WTC11 (cell line): ENCODE data around the gene CACHD1.

Source experiments
- JUN ChIP-seq: sonication (generic); formaldehyde crosslinking; IDR thresholded peaks from 2 replicates; pipeline ENCODE4 v1.8.0; 2023; ENCODE audit warnings: mild to moderate bottlenecking, missing genetic modification reagents
- NFE2L1 ChIP-seq: sonication (generic); formaldehyde crosslinking; IDR thresholded peaks from 2 replicates; pipeline ENCODE4 v1.8.1; 2023; ENCODE audit warnings: missing genetic modification reagents
- NR3C1 ChIP-seq: sonication (generic); formaldehyde crosslinking; conservative IDR thresholded peaks from 2 replicates; pipeline ENCODE4 v1.8.1; 2023; ENCODE audit warnings: low read depth, mild to moderate bottlenecking, missing genetic modification reagents
- RELA ChIP-seq: sonication (generic); formaldehyde crosslinking; IDR thresholded peaks from 2 replicates; pipeline ENCODE4 v1.8.1; 2022; ENCODE audit warnings: missing genetic modification reagents, mild to moderate bottlenecking, borderline replicate concordance
- ZNF232 ChIP-seq: sonication (generic); formaldehyde crosslinking; IDR thresholded peaks from 2 replicates; pipeline ENCODE4 v1.8.0; 2022; ENCODE audit warnings: mild to moderate bottlenecking, missing genetic modification reagents
- ZNF512 ChIP-seq: sonication (generic); formaldehyde crosslinking; IDR thresholded peaks from 2 replicates; pipeline ENCODE4 v1.8.1; 2022; ENCODE audit warnings: missing genetic modification reagents, borderline replicate concordance
- TF ChIP-seq, protein P1 (sequence below): fragments of 200-600 bp; IDR thresholded peaks from 2 replicates; pipeline ENCODE4 v1.8.0; 2022; ENCODE audit warnings: antibody characterized with exemption
- TF ChIP-seq, protein P2 (sequence below): sonication (generic); formaldehyde crosslinking; conservative IDR thresholded peaks from 2 replicates; pipeline ENCODE4 v1.8.1; 2023; ENCODE audit warnings: mild to moderate bottlenecking, low read depth, missing genetic modification reagents, moderate library complexity

DNA sequence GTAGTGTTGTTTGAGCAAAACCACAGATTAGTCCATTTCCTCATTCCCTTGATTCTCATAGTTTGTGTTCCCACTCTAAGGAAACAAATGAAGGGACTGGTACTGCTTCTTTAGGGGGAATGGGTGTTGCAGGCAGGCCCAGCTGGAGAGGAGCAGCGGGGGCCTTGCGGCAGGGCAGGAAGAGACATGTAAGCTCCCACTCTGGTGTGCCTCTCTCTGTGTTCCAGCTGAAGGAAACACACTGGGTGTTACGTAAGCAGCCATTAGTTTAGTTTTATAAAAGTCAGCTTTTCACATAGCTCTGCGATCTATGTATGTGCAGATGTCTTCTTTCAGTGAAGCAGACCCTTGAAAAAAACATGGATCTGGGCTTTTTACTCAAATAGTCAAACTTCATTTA lies 99.5 kb downstream of the CACHD1 start:
- TF ChIP-seq NR3C1 (no peak), ZNF512 (CRISPR knock-in tag) (no peak), RELA (CRISPR knock-in tag) (no peak), ZNF232 (CRISPR knock-in tag) (no peak), JUN (CRISPR knock-in tag) (no peak), NFE2L1 (CRISPR knock-in tag) (no peak)
- TF ChIP-seq, protein P1, sequence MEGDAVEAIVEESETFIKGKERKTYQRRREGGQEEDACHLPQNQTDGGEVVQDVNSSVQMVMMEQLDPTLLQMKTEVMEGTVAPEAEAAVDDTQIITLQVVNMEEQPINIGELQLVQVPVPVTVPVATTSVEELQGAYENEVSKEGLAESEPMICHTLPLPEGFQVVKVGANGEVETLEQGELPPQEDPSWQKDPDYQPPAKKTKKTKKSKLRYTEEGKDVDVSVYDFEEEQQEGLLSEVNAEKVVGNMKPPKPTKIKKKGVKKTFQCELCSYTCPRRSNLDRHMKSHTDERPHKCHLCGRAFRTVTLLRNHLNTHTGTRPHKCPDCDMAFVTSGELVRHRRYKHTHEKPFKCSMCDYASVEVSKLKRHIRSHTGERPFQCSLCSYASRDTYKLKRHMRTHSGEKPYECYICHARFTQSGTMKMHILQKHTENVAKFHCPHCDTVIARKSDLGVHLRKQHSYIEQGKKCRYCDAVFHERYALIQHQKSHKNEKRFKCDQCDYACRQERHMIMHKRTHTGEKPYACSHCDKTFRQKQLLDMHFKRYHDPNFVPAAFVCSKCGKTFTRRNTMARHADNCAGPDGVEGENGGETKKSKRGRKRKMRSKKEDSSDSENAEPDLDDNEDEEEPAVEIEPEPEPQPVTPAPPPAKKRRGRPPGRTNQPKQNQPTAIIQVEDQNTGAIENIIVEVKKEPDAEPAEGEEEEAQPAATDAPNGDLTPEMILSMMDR: no peak
- TF ChIP-seq, protein P2, sequence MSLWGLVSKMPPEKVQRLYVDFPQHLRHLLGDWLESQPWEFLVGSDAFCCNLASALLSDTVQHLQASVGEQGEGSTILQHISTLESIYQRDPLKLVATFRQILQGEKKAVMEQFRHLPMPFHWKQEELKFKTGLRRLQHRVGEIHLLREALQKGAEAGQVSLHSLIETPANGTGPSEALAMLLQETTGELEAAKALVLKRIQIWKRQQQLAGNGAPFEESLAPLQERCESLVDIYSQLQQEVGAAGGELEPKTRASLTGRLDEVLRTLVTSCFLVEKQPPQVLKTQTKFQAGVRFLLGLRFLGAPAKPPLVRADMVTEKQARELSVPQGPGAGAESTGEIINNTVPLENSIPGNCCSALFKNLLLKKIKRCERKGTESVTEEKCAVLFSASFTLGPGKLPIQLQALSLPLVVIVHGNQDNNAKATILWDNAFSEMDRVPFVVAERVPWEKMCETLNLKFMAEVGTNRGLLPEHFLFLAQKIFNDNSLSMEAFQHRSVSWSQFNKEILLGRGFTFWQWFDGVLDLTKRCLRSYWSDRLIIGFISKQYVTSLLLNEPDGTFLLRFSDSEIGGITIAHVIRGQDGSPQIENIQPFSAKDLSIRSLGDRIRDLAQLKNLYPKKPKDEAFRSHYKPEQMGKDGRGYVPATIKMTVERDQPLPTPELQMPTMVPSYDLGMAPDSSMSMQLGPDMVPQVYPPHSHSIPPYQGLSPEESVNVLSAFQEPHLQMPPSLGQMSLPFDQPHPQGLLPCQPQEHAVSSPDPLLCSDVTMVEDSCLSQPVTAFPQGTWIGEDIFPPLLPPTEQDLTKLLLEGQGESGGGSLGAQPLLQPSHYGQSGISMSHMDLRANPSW (CRISPR knock-in tag): no peak
